ENCODE results near the gene COL25A1. TPM values are rescaled to one million over a fixed set of nuclear protein-coding genes. Genes with fewer than 3 reads are reported as not detected.

COL25A1 gene
- total RNA-seq, 6 donors from 2014 or later: 0.15 to 0.79 (median 0.27) TPM; not detected in 2

DNA sequence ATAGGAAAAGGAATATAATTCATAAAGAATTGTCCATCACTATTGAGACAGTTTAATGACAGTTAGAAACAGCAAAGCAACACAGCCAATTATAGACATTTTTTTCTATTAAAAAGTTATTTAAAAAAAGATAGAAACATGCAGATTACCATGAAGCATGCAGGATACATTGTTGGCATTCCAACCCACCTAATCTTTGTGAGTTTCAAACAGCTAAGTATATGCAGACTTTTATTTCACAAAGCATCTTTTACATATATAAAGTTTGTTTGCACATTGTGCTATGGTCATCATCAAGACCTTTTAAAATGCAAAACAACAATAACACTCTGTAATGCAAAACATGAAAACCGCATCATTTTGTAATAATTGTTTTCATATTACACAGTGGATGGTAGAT is 413.7 kb downstream of the COL25A1 start:
- Histone ChIP-seq H3K4me3 (no peak overlapping the region), H3K9me3 (no peaks in the 10 kb centered on the region), H3K27me3 (no peaks in the 10 kb centered on the region), H3K4me1 (no peaks in the 10 kb centered on the region), H3K36me3 (no peaks in the 10 kb centered on the region), H3K27ac (no peak overlapping the region)
- no peak for TF ChIP-seq POLR2AphosphoS5 (IDR thresholded peaks at IDR 0.05)
- TF ChIP-seq, protein P1, sequence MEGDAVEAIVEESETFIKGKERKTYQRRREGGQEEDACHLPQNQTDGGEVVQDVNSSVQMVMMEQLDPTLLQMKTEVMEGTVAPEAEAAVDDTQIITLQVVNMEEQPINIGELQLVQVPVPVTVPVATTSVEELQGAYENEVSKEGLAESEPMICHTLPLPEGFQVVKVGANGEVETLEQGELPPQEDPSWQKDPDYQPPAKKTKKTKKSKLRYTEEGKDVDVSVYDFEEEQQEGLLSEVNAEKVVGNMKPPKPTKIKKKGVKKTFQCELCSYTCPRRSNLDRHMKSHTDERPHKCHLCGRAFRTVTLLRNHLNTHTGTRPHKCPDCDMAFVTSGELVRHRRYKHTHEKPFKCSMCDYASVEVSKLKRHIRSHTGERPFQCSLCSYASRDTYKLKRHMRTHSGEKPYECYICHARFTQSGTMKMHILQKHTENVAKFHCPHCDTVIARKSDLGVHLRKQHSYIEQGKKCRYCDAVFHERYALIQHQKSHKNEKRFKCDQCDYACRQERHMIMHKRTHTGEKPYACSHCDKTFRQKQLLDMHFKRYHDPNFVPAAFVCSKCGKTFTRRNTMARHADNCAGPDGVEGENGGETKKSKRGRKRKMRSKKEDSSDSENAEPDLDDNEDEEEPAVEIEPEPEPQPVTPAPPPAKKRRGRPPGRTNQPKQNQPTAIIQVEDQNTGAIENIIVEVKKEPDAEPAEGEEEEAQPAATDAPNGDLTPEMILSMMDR (IDR thresholded peaks at IDR 0.05): no peak
- no peak for TF ChIP-seq EP300 (IDR thresholded peaks at IDR 0.05)
- no peak for TF ChIP-seq POLR2A (IDR thresholded peaks at IDR 0.05)
- DNase-seq (no peak), ATAC-seq (ENCODE audit: low FRiP score in 2 of 2) (no peak)
- 89 to 97% methylated on average over 1 of the region's 1 CpG for WGBS, 2 donors

GRCh38 chr4:108887034-108887433 is 415.4 kb downstream of the COL25A1 start:
- H3K27ac ChIP-seq: no peak overlapping the region
- H3K27me3 ChIP-seq: no peaks in the 10 kb centered on the region
- ATAC-seq (ENCODE audit: low FRiP score in 2 of 2) (no peak), DNase-seq (no peak)
- H3K36me3 ChIP-seq: no peaks in the 10 kb centered on the region
- no peaks in the 10 kb centered on the region for H3K9me3 ChIP-seq
- H3K4me1 ChIP-seq: no peaks in the 10 kb centered on the region
- no peak overlapping the region for H3K4me3 ChIP-seq
- TF ChIP-seq EP300 (IDR thresholded peaks at IDR 0.05) (no peak), POLR2AphosphoS5 (IDR thresholded peaks at IDR 0.05) (no peak), POLR2A (IDR thresholded peaks at IDR 0.05) (no peak)
- TF ChIP-seq, protein P1 (IDR thresholded peaks at IDR 0.05): no peak
- WGBS, 2 donors: 50 to 53% methylated on average over 5 of the region's 5 CpGs

DNA sequence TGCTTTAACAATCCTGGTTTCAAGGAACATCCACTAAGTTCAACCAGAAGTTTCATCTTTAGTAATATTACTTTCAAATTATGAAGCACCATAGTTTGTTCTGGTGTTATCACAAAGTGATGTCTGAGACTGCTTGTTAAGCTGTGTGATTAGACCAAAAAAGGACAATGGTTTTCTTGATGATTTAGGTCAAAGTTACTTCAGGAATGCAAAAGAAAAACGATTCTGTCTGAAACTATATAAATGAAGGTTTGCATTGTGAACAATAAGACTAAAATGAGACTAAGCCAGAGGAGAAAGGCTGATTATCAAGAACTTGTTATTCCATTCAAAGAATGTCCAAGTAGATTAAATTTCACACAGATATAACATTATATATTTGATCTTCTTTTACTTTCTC is 417.2 kb downstream of the COL25A1 start:
- no peak for TF ChIP-seq POLR2A (IDR thresholded peaks at IDR 0.05)
- TF ChIP-seq, protein P1 (IDR thresholded peaks at IDR 0.05): no peak
- no peak for TF ChIP-seq POLR2AphosphoS5 (IDR thresholded peaks at IDR 0.05)
- TF ChIP-seq EP300 (IDR thresholded peaks at IDR 0.05): no peak
- H3K27me3 ChIP-seq: no peaks in the 10 kb centered on the region
- 24 to 45% methylated on average over 1 of the region's 1 CpG for WGBS, 2 donors
- ATAC-seq (ENCODE audit: low FRiP score in 2 of 2) (no peak), DNase-seq (no peak)
- H3K36me3 ChIP-seq: no peaks in the 10 kb centered on the region
- H3K9me3 ChIP-seq: no peaks in the 10 kb centered on the region
- no peaks in the 10 kb centered on the region for H3K4me1 ChIP-seq
- H3K4me3 ChIP-seq: no peak overlapping the region
- H3K27ac ChIP-seq: no peak overlapping the region

DNA sequence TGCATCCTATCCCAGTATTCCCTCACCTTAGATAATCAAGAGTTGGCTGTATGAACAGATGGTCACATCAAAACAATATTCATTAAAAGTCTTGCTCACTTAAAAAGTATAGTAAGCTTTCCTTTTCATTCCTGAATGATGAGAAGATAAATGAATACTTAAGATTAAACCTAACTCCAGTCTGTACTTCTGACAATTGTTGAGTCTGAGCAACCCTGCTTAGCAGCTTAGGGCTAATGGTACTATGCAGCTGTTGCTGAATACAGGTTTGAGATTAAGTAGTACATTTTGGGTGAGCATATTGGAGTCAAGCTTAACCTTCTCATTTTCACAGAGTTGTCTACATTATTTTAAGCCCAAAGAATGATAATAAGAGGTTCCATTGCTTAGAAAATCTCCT is 417.9 kb downstream of the COL25A1 start:
- TF ChIP-seq POLR2A (IDR thresholded peaks at IDR 0.05) (no peak), EP300 (IDR thresholded peaks at IDR 0.05) (no peak), POLR2AphosphoS5 (IDR thresholded peaks at IDR 0.05) (no peak)
- TF ChIP-seq, protein P1 (IDR thresholded peaks at IDR 0.05): no peak
- Histone ChIP-seq H3K4me3 (no peak overlapping the region), H3K9me3 (no peaks in the 10 kb centered on the region), H3K36me3 (no peaks in the 10 kb centered on the region), H3K27me3 (no peaks in the 10 kb centered on the region), H3K27ac (no peak overlapping the region), H3K4me1 (no peaks in the 10 kb centered on the region)
- DNase-seq (no peak), ATAC-seq (ENCODE audit: low FRiP score in 2 of 2) (no peak)

DNA sequence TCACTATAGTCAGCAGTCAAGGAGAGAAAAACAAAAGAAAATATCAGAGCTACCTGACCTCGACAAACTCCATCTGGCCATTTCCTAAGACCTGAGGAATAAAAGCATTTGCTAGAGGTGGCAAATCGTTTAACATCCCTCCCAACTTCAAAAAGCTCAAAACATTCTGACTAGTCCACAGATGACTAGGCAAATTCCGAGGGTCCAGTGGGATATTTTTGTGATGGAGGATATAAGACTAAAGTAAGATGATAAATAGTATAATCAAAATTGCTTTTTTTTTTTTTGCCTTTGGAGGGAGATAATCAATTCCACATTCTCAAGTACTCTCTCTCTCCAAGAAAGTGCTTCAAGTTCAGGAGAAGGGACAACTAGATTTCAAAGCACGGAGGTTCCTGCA is 420.5 kb downstream of the COL25A1 start:
- TF ChIP-seq EP300 (IDR thresholded peaks at IDR 0.05): no peak
- TF ChIP-seq POLR2A (IDR thresholded peaks at IDR 0.05): no peak
- TF ChIP-seq POLR2AphosphoS5 (IDR thresholded peaks at IDR 0.05): no peak
- TF ChIP-seq, protein P1 (IDR thresholded peaks at IDR 0.05): no peak
- Histone ChIP-seq H3K9me3 (no peaks in the 10 kb centered on the region), H3K4me1 (no peaks in the 10 kb centered on the region), H3K27ac (no peak overlapping the region), H3K4me3 (no peak overlapping the region), H3K36me3 (no peaks in the 10 kb centered on the region), H3K27me3 (no peaks in the 10 kb centered on the region)
- ATAC-seq (ENCODE audit: low FRiP score in 2 of 2): no peak
- WGBS, 2 donors: 74 to 76% methylated on average over 4 of the region's 4 CpGs
- no peak for DNase-seq

Measured in upper lobe of left lung (tissue), 6 donors.